ENCODE data around the gene SPATA4. TPM values are rescaled to one million over a fixed set of nuclear protein-coding genes. Genes with fewer than 3 reads are reported as not detected.
"Not testable (repeated sequence)": the region's sequence is repeated elsewhere in the genome, so short reads cannot be mapped to it uniquely, and the experiment has no call there.

SPATA4 gene
- total RNA-seq, result not detected
- long read RNA-seq, result 0 reads

DNA sequence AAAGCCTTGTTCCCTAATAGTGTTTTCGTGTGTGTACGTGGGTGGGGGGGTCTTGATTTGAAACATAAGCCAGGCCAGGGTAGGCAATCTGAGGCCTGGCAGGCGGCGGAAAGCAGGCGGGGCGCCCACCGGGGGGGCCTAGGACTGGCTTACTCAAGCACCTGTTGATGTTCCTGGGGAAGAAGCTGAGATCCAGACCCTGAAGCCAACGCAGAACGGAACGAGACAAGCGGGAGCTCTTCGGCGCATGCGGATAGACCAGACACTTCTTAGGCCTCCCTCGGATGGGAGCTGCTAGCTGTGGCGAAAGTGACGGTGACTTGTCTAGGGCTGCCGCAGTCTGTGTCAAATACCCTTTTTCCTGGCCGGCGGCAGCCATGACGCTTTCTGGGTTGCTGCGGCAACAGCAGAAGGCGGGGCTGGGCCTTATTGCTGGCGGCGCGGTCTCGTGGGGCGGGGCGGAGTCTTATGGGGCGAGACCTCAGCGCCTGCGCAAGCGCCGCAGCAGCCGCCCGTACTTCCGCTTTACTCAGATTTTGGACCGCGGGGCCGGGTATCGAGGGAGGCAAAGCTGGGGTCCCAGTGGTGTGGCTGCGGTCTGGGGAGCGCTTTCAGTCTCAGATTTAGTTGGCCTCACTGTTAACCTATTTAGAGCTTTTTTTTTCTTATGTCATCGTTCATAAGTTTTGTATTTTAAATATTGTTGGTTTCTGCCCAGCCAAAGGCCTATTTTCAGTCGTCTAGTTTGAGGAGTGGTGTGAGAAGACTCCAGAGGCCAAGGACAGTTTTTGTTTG lies at the start of gene SPATA4:
Gene SPATA4, minus strand, starts transcription at position 402 of the 795 bp plus-strand sequence. Its CDS starts 23 bp downstream, at position 379.
- peak; percentile 100 for ATAC-seq
- peak; percentile 95 to 98 for DNase-seq
- intact Hi-C loops (cut with DNase I, micrococcal nuclease), result no loop called here

- ATAC-seq, result no peak
- DNase-seq, result no peak
- intact Hi-C loops (cut with DNase I, micrococcal nuclease), result no loop called here
These were observed 47.5 kb upstream of the SPATA4 start for GRCh38 chr4:176242764-176243347.

DNA sequence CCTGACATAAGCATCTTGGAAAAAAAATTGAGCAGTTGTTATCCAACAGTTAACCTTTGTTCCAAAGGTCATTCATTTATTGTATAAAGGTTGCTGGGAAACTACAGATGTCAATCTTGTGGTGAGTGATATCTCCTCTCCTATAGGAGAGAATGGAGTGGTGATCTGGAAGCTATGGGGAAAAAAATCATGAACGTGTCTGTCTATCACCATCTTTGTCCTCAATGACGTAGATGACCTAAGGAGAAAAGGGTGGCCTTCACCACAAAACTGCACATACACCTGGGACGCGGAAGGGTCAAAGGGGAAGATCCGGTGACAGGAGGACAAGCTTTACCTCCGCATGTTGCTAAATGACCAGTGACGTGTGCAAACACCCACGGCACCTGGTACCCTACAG lies 46.3 kb upstream of the SPATA4 start:
- DNase-seq (no peak), ATAC-seq (no peak)
- intact Hi-C loops (cut with DNase I, micrococcal nuclease), result no loop called here

DNA sequence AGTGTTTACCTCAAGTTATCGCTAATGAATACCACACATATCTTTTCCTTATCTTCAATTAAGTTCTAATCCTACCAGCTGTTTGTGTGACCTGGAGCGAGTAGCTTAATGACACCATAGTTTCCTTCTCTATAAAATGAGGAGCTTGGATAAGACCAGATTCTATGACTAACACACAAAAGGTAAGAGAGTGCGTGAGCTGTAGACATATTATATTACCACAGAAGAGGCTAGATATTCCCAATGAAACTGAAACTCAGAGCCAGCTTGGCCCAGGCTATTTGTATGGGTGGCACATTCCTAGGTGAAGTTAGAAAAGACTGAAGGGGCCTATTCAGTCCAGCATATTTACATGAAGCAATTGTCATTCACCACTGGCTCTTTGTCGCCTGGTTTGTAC lies 43.4 kb upstream of the SPATA4 start:
- ATAC-seq (no peak), DNase-seq (no peak)
- intact Hi-C loops (cut with DNase I, micrococcal nuclease), result no loop called here

- ATAC-seq, result no peak
- intact Hi-C loops (cut with DNase I, micrococcal nuclease), result no loop called here
- no peak for DNase-seq
These were observed 42.8 kb upstream of the SPATA4 start for GRCh38 chr4:176238157-176238610.

- no peak for ATAC-seq
- DNase-seq, result no peak
- intact Hi-C loops (cut with DNase I, micrococcal nuclease), result no loop called here
These were observed 41.6 kb upstream of the SPATA4 start for GRCh38 chr4:176236946-176237345.

DNA sequence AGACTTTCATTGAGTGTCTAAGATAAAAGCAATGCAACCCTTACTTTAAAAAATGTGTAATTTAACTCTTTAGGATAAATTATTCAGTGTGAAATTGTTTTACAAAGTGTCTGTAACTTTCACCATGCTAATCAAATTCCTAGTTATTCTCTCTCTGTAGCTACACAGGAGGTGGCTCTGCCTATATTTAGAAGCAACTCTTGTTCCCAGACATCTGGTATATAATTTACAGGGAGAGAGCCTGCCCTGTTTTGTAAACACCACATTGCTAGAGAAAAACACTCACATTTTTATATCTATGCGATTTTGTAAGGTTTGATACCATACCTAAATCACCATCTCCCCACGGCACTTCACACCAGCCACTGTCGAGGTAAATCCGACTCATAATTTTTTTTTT lies 35.5 kb upstream of the SPATA4 start:
- no peak for DNase-seq
- intact Hi-C loops (cut with DNase I, micrococcal nuclease), result no loop called here
- ATAC-seq, result no peak

DNA sequence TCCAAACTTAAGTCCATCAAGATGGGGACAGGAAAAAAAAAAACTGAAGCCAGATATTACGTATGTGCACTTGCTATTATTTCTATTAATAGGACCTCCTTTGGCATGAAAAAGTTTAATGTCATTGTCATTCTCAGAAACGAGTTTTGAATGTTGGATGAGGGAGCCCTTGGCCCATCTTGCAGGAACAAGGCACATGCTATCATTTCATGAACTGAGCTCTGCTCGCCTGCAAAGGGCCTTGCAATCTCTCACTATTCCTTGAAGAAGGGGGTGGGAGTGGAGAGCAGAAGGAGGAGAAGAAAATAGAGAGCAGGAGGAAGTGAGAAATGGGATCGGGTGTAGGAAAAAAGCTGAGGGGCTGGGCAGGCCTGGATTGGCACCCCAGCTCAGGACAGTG lies 34.3 kb upstream of the SPATA4 start:
- intact Hi-C loops (cut with DNase I, micrococcal nuclease), result no loop called here
- ATAC-seq, result no peak

DNA sequence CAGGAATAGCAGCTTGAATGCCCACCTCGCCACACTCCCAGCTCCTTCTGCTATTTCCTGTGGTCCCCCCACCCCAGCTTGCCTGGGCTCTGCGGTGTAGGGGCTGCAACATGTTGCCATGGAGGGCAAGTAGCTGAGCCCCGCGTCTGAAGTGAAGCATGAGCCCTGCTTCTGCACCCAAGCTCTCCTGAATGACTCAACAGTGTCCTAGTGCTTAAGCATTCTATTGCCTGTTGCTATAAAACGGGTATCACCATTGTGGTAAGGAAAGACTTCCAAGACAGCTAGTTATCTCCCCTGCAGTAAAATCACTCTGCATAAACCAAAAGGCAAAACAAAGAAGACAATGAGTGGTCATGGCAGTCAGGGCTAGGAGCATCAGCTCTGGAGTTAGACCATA lies 31.4 kb upstream of the SPATA4 start:
- ATAC-seq (no peak), DNase-seq (no peak)
- intact Hi-C loops (cut with DNase I, micrococcal nuclease), result no loop called here

More for the DNA sequence above, 34.3 kb upstream of the SPATA4 start:
- DNase-seq, result no peak

- ATAC-seq (no peak), DNase-seq (no peak)
- intact Hi-C loops (cut with DNase I, micrococcal nuclease), result no loop called here
These were observed 28.2 kb upstream of the SPATA4 start for GRCh38 chr4:176223561-176223960.

DNA sequence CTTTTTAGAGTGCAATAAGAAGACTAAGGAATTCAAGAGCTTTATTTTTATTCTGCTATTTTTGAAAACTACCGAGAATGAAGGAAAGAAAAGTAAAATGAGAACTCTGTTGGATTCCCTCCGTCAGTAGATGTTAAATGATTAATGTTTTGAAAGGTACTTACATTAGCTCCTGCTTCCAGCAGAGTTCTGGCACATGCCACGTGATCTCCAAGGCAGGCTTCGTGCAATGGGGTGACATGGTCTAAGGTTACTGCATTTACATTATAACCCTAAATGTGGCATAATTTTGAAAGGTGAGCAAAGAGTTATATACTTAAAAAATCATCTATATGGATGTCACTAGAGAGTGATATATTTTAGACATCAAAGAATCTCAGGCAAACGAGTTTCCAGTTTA lies 26.8 kb upstream of the SPATA4 start:
- no peak for DNase-seq
- intact Hi-C loops (cut with DNase I, micrococcal nuclease), result no loop called here
- no peak for ATAC-seq

DNA sequence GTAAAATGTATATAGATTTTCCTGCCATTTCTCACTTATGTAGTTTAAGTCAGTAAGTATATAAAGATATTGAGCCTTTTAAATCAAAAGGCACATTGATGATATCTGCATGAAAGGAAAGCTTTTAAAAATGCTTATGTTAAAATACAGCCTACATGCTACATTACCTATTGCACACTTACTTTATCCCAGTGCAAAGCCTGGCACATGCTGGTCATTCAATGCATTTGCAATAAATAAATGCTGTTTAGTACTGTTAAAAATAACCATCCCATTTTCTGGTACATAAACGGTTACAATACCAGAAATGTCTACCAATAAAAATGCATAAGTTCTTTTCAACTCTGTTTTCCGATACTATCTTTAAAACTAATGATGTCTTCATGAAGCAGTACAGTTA lies 22.1 kb upstream of the SPATA4 start:
- no peak for DNase-seq
- intact Hi-C loops (cut with DNase I, micrococcal nuclease), result no loop called here
- ATAC-seq, result no peak

- intact Hi-C loops (cut with DNase I, micrococcal nuclease); DNase-seq; ATAC-seq: not testable (repeated sequence)
These were observed 17.0 kb upstream of the SPATA4 start for GRCh38 chr4:176212351-176212750.

DNA sequence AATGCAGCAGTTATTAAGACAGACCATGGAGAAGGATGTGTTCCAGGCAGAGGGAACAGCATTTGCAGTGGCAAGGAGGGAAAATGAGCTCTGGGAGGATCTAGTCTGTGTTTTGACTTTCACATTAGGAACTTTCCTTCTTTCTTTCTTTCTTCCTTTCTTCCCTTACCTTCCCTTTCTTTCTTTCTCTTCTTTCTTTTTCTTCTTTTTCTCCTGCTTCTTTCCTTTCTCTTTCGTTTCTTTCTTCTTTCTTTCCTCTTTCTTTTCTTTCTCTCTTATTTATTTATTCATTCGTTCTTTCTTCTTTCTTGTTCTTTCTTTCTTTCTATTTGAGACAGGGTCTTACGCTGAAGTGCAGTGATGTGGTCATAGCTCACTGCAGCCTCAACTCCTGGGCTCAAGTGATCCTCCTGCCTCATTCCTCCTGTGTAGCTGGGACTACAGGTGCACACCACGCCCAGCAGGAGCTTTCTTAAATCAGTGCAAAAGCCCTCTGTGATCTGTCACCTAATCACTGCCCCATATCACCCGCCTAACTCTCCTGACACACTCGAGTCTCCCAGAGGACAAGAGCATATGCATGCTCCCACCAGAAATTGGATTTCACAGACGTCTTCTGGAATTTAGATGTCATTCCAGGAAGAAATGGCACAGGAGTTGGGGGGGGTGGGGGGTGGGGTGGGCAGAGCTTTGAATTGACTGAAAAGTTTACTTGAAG lies 15.4 kb upstream of the SPATA4 start:
- no peak for DNase-seq
- no peak for ATAC-seq
- intact Hi-C loops (cut with DNase I, micrococcal nuclease), result no loop called here

- intact Hi-C loops (cut with DNase I, micrococcal nuclease), result no loop called here
- no peak for DNase-seq
- no peak for ATAC-seq
These were observed 14.7 kb upstream of the SPATA4 start for GRCh38 chr4:176210101-176210500.

DNA sequence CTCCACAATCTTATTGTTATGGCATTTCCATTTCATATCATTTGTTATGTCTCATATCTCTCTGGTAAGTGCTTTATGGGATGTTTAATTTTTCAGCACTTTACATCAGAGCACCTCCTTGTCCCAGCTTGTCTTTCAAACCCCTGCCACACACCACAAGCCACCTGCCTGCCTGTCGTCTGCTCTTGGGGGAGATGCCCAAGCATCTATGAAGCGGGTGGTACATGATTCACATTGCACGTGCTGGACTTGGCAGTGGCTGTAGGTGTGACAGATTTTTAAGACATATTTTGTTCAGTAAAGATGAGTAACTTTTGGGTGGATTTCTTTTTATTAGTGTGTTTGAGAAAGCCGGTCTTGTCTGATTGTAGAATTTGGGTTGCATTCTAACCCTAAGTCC lies 14.2 kb upstream of the SPATA4 start:
- intact Hi-C loops (cut with DNase I, micrococcal nuclease), result no loop called here
- DNase-seq (no peak), ATAC-seq (no peak)

DNA sequence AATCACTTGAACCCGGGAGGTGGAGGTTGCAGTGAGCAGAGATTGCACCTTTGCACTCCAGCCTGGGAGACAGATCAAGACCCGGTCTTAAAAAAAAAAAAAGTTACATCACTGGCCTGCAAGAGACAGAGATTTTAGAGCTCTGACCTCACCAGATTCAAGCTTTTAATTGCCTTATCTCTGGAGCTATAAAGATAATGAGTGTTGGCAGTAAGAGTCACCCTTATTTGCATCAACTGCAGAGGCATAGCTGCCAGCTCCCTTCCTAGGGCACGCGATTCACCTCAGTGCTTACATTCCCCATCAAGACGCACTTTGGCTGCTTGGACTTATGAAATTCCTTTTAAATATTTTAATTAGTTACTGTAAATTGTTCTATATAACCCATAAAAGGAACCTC lies 12.5 kb upstream of the SPATA4 start:
- intact Hi-C loops (cut with DNase I, micrococcal nuclease), result no loop called here
- DNase-seq (peak in 1 of 2 donors; percentile 7), ATAC-seq (peak; percentile 96)

GRCh38 chr4:176205299-176205698 lies 9.9 kb upstream of the SPATA4 start:
- intact Hi-C loops (cut with DNase I, micrococcal nuclease), result no loop called here

DNA sequence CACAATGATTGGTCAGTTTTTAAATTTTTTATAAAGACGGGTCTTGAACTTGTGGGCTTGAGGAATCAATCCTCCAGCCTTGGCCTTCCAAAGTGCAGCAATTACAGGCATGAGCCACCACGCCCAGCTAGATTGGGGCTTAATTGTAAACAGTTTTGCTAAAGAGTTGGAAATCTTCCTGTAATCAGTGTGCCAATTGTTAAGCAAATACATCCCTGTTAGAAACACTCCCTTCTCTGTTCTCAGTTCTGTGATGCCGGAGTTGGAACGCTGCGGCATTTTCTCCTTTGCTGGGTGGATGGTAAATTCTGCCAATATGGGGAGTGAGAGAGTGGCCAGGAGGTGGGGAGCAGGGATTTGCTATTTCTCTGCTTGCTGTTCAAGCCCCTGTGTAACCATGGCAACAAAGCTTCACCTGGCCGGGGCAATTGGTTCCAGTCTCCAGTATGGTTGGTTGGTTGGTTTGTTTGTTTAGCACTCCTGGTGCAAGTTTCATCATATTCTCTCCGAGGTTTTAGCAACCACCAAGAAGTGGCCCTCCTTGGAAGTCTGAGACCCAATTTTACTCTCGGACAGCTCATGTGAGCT lies 3.0 kb upstream of the SPATA4 start:
- peak; percentile 49 for ATAC-seq
- peak in 1 of 2 donors; percentile 10 for DNase-seq
- intact Hi-C loops (cut with DNase I, micrococcal nuclease), result no loop called here

More at GRCh38 chr4:176205299-176205698, 9.9 kb upstream of the SPATA4 start:
- ATAC-seq, result no peak
- DNase-seq, result no peak

Measured in left colon (tissue), 2 donors.